ENCODE results near the gene RERE. TPM values are rescaled to one million over a fixed set of nuclear protein-coding genes. Genes with fewer than 3 reads are reported as not detected.
"Not testable (repeated sequence)": the region's sequence is repeated elsewhere in the genome, so short reads cannot be mapped to it uniquely, and the experiment has no call there.

Gene RERE
- total RNA-seq, 2 donors from 2014 or later: 102 to 108 TPM

- H3K27ac Mint-ChIP-seq: no peak overlapping the region
- peaks cover 3% of the 10 kb centered on the region for H3K36me3 Mint-ChIP-seq (ENCODE audit: low read depth)
- peaks cover 20% of the 10 kb centered on the region for H3K4me1 Mint-ChIP-seq
- no peak for ATAC-seq
- H3K9me3 ChIP-seq (ENCODE audit: control insufficient read depth, low read length, poor library complexity, severe bottlenecking): no peaks in the 10 kb centered on the region
- DNase-seq: no peak
- H3K27me3 Mint-ChIP-seq: peaks cover 29% of the 10 kb centered on the region
- H3K4me3 Mint-ChIP-seq: no peak overlapping the region
Observed at GRCh38 chr1:8706995-8707396, 110.4 kb downstream of the RERE start.

- ATAC-seq (no peak), DNase-seq (no peak)
- Mint-ChIP-seq H3K4me1 (peaks cover 23% of the 10 kb centered on the region), H3K36me3 (ENCODE audit: low read depth) (peaks cover 3% of the 10 kb centered on the region), H3K27me3 (peaks cover 36% of the 10 kb centered on the region), H3K4me3 (no peak overlapping the region), H3K27ac (no peak overlapping the region)
- H3K9me3 ChIP-seq (ENCODE audit: control insufficient read depth, low read length, poor library complexity, severe bottlenecking): no peaks in the 10 kb centered on the region
Observed at GRCh38 chr1:8706291-8706690, 111.1 kb downstream of the RERE start.

GRCh38 chr1:8704866-8705506, 112.5 kb downstream of the RERE start:
- H3K27me3 Mint-ChIP-seq: peaks cover 39% of the 10 kb centered on the region
- DNase-seq (no peak), ATAC-seq (no peak)
- H3K4me3 Mint-ChIP-seq: no peak overlapping the region
- H3K36me3 Mint-ChIP-seq (ENCODE audit: low read depth): peaks cover 3% of the 10 kb centered on the region
- peaks cover 25% of the 10 kb centered on the region for H3K4me1 Mint-ChIP-seq
- H3K27ac Mint-ChIP-seq: peak overlapping the region; percentile 6
- no peaks in the 10 kb centered on the region for H3K9me3 ChIP-seq (ENCODE audit: control insufficient read depth, low read length, poor library complexity, severe bottlenecking)

GRCh38 chr1:8702850-8703810, 114.3 kb downstream of the RERE start:
- H3K4me3 Mint-ChIP-seq: peak overlapping the region; percentile 89
- peak; percentile 23 for ATAC-seq
- no peaks in the 10 kb centered on the region for H3K9me3 ChIP-seq (ENCODE audit: control insufficient read depth, low read length, poor library complexity, severe bottlenecking)
- peak overlapping the region; percentile 62 for H3K27ac Mint-ChIP-seq
- peaks cover 25% of the 10 kb centered on the region for H3K4me1 Mint-ChIP-seq
- H3K36me3 Mint-ChIP-seq (ENCODE audit: low read depth): peaks cover 3% of the 10 kb centered on the region
- peaks cover 39% of the 10 kb centered on the region for H3K27me3 Mint-ChIP-seq
- DNase-seq: peak; percentile 28 to 37 (median 35)

GRCh38 chr1:8702472-8702849, 115.0 kb downstream of the RERE start:
- H3K9me3 ChIP-seq (ENCODE audit: control insufficient read depth, low read length, poor library complexity, severe bottlenecking): no peaks in the 10 kb centered on the region
- no peak for DNase-seq
- peaks cover 3% of the 10 kb centered on the region for H3K36me3 Mint-ChIP-seq (ENCODE audit: low read depth)
- H3K27me3 Mint-ChIP-seq: peaks cover 39% of the 10 kb centered on the region
- H3K4me3 Mint-ChIP-seq: peak overlapping the region; percentile 75
- peaks cover 25% of the 10 kb centered on the region for H3K4me1 Mint-ChIP-seq
- peak overlapping the region; percentile 92 for H3K27ac Mint-ChIP-seq
- ATAC-seq: no peak

GRCh38 chr1:8701794-8702471, 115.5 kb downstream of the RERE start:
- Mint-ChIP-seq H3K4me3 (peak overlapping the region; percentile 83), H3K27me3 (peaks cover 39% of the 10 kb centered on the region), H3K4me1 (peaks cover 22% of the 10 kb centered on the region), H3K27ac (peak overlapping the region; percentile 92), H3K36me3 (ENCODE audit: low read depth) (peaks cover 3% of the 10 kb centered on the region)
- DNase-seq (no peak), ATAC-seq (no peak)
- H3K9me3 ChIP-seq (ENCODE audit: control insufficient read depth, low read length, poor library complexity, severe bottlenecking): no peaks in the 10 kb centered on the region

- Mint-ChIP-seq H3K4me1 (peaks cover 19% of the 10 kb centered on the region), H3K36me3 (ENCODE audit: low read depth) (no peaks in the 10 kb centered on the region), H3K27ac (no peak overlapping the region), H3K27me3 (peaks cover 28% of the 10 kb centered on the region), H3K4me3 (no peak overlapping the region)
- DNase-seq (no peak), ATAC-seq (no peak)
- no peaks in the 10 kb centered on the region for H3K9me3 ChIP-seq (ENCODE audit: control insufficient read depth, low read length, poor library complexity, severe bottlenecking)
Observed at GRCh38 chr1:8699679-8700078, 117.8 kb downstream of the RERE start.

GRCh38 chr1:8698937-8699447, 118.4 kb downstream of the RERE start:
- Mint-ChIP-seq H3K27ac (no peak overlapping the region), H3K27me3 (peaks cover 22% of the 10 kb centered on the region), H3K36me3 (ENCODE audit: low read depth) (no peaks in the 10 kb centered on the region), H3K4me3 (no peak overlapping the region), H3K4me1 (peaks cover 21% of the 10 kb centered on the region)
- ATAC-seq (no peak), DNase-seq (no peak)
- no peaks in the 10 kb centered on the region for H3K9me3 ChIP-seq (ENCODE audit: control insufficient read depth, low read length, poor library complexity, severe bottlenecking)

- Mint-ChIP-seq H3K36me3 (ENCODE audit: low read depth) (no peaks in the 10 kb centered on the region), H3K4me1 (peaks cover 20% of the 10 kb centered on the region), H3K27me3 (peaks cover 15% of the 10 kb centered on the region), H3K27ac (no peak overlapping the region), H3K4me3 (no peak overlapping the region)
- no peaks in the 10 kb centered on the region for H3K9me3 ChIP-seq (ENCODE audit: control insufficient read depth, low read length, poor library complexity, severe bottlenecking)
- ATAC-seq (no peak), DNase-seq (no peak)
Observed at GRCh38 chr1:8698012-8698630, 119.3 kb downstream of the RERE start.

- H3K4me3 Mint-ChIP-seq; DNase-seq; ATAC-seq; H3K4me1 Mint-ChIP-seq; H3K9me3 ChIP-seq (ENCODE audit: control insufficient read depth, low read length, poor library complexity, severe bottlenecking); H3K27ac Mint-ChIP-seq; H3K36me3 Mint-ChIP-seq (ENCODE audit: low read depth); H3K27me3 Mint-ChIP-seq: not testable (repeated sequence)
Observed at GRCh38 chr1:8695442-8695841, 122.0 kb downstream of the RERE start.

GRCh38 chr1:8693107-8693506, 124.3 kb downstream of the RERE start:
- Mint-ChIP-seq H3K36me3 (ENCODE audit: low read depth) (peaks cover 3% of the 10 kb centered on the region), H3K27me3 (no peaks in the 10 kb centered on the region)

GRCh38 chr1:8691662-8692061, 125.8 kb downstream of the RERE start:
- no peaks in the 10 kb centered on the region for H3K9me3 ChIP-seq (ENCODE audit: control insufficient read depth, low read length, poor library complexity, severe bottlenecking)
- DNase-seq (no peak), ATAC-seq (no peak)
- H3K27ac Mint-ChIP-seq: no peak overlapping the region
- H3K4me3 Mint-ChIP-seq: no peak overlapping the region
- H3K27me3 Mint-ChIP-seq: no peaks in the 10 kb centered on the region
- peaks cover 12% of the 10 kb centered on the region for H3K4me1 Mint-ChIP-seq
- H3K36me3 Mint-ChIP-seq (ENCODE audit: low read depth): peaks cover 3% of the 10 kb centered on the region

More at GRCh38 chr1:8693107-8693506, 124.3 kb downstream of the RERE start:
- DNase-seq (no peak), ATAC-seq (no peak)
- H3K27ac Mint-ChIP-seq: no peak overlapping the region
- H3K4me3 Mint-ChIP-seq: no peak overlapping the region
- H3K4me1 Mint-ChIP-seq: peaks cover 7% of the 10 kb centered on the region
- no peaks in the 10 kb centered on the region for H3K9me3 ChIP-seq (ENCODE audit: control insufficient read depth, low read length, poor library complexity, severe bottlenecking)

- H3K9me3 ChIP-seq (ENCODE audit: control insufficient read depth, low read length, poor library complexity, severe bottlenecking): no peaks in the 10 kb centered on the region
- H3K27me3 Mint-ChIP-seq: no peaks in the 10 kb centered on the region
- ATAC-seq (no peak), DNase-seq (no peak)
- H3K36me3 Mint-ChIP-seq (ENCODE audit: low read depth): peaks cover 3% of the 10 kb centered on the region
- peaks cover 13% of the 10 kb centered on the region for H3K4me1 Mint-ChIP-seq
- no peak overlapping the region for H3K27ac Mint-ChIP-seq
- H3K4me3 Mint-ChIP-seq: no peak overlapping the region
Observed at GRCh38 chr1:8690253-8690525, 127.3 kb downstream of the RERE start.
